K562 (cell line): ENCODE measurements around the gene ADAM10. TPM values are rescaled to one million over a fixed set of nuclear protein-coding genes. Genes with fewer than 3 reads are reported as not detected.

Source experiments
- FOXA3 ChIP-seq, 2 experiments: fragments of 450-650 bp in 1 of 2; sonication (generic) in 1 of 2; formaldehyde crosslinking; IDR thresholded peaks in 1 of 2; conservative IDR thresholded peaks in 1 of 2; 2 replicates each; pipeline versions ENCODE4 v1.4.0 to v1.8.0; 2020 to 2022; ENCODE audit warnings: mild to moderate bottlenecking in 2 of 2, missing genetic modification reagents in 1 of 2
- FOXM1 ChIP-seq, 2 experiments: fragments of 450-650 bp in 1 of 2; sonication (generic) in 1 of 2; formaldehyde crosslinking in 1 of 2; IDR thresholded peaks; 2 replicates each; pipeline versions ENCODE4 v1.6.1 to v1.9.0; 2017 to 2022; ENCODE audit warnings: low read depth in 2 of 2, mild to moderate bottlenecking in 2 of 2, missing genetic modification reagents in 1 of 2, moderate library complexity in 1 of 2
- HDAC2 ChIP-seq: fragments of 450-650 bp; IDR thresholded peaks from 2 replicates; pipeline ENCODE4 v1.6.1; 2016; ENCODE audit warnings: mild to moderate bottlenecking
- HMG20A ChIP-seq: fragments of 450-650 bp; formaldehyde crosslinking; conservative IDR thresholded peaks from 2 replicates; pipeline ENCODE4 v1.4.0; 2020; ENCODE audit warnings: mild to moderate bottlenecking, mixed read lengths
- NCOA6 ChIP-seq: fragments of 450-650 bp; IDR thresholded peaks from 2 replicates; pipeline ENCODE4 v1.6.1; 2017; ENCODE audit warnings: mild to moderate bottlenecking
- NR4A1 ChIP-seq, 2 experiments: fragments of 250-450 bp in 1 of 2; fragments of 450-650 bp in 1 of 2; sonication (Bioruptor Pico) in 1 of 2; IDR thresholded peaks; 2 replicates each; pipeline versions ENCODE4 v1.4.0 to v1.6.1; 2016 to 2020; ENCODE audit warnings: mild to moderate bottlenecking in 2 of 2, missing compliant biosample characterization in 1 of 2, missing genetic modification characterization in 1 of 2, moderate library complexity in 1 of 2
- OTX1 ChIP-seq: fragments of 450-650 bp; formaldehyde crosslinking; IDR thresholded peaks from 2 replicates; pipeline ENCODE4 v1.4.0; 2022; ENCODE audit warnings: mild to moderate bottlenecking
- PHF20 ChIP-seq: fragments of 450-650 bp; IDR thresholded peaks from 2 replicates; pipeline ENCODE4 v1.6.1; 2018; ENCODE audit not compliant: partially characterized antibody
- SMARCE1 ChIP-seq: fragments of 450-650 bp; IDR thresholded peaks from 2 replicates; pipeline ENCODE4 v1.7.1; 2016; ENCODE audit warnings: mild to moderate bottlenecking
- TEAD1 ChIP-seq, 2 experiments: fragments of 450-650 bp in 1 of 2; sonication (generic) in 1 of 2; formaldehyde crosslinking; IDR thresholded peaks; 2 replicates each; pipeline versions ENCODE4 v1.4.0 to v1.8.0; 2020 to 2022; ENCODE audit warnings: mild to moderate bottlenecking in 2 of 2, missing genetic modification reagents in 1 of 2
- TEAD4 ChIP-seq, 2 experiments: sonication (generic) in 1 of 2; formaldehyde crosslinking in 1 of 2; IDR thresholded peaks; 2 replicates each; pipeline versions ENCODE4 v1.6.1 to v1.8.0; 2012 to 2022; ENCODE audit warnings: borderline replicate concordance in 1 of 2, inconsistent platforms in 1 of 2, low read length in 1 of 2, mild to moderate bottlenecking in 1 of 2, missing genetic modification reagents in 1 of 2
- U2AF1 ChIP-seq: fragments of 200-400 bp; formaldehyde crosslinking; optimal IDR thresholded peaks from 2 replicates; pipeline ENCODE3; 2017; ENCODE audit warnings: mild to moderate bottlenecking, low read depth, low read length, moderate library complexity
- ZNF282 ChIP-seq: sonication (generic); formaldehyde crosslinking; IDR thresholded peaks from 2 replicates; pipeline ENCODE4 v1.8.1; 2023; ENCODE audit warnings: missing genetic modification reagents
- polyA plus RNA-seq, 8 experiments: library from polyadenylated mRNA; depleted of rRNA in 4 of 8; stranded (reverse) in 5 of 8; unstranded in 3 of 8; fragments of >200 nt; fragmentation: Nextera tagmentation in 2 of 8; fragmentation: Illumina TruSeq in 1 of 8; extraction: Ambion mirVana in 2 of 8; extraction: Trizol in 1 of 8; gene quantifications; 2 replicates each; pipeline versions ENCODE4 v1.2.1 to v1.2.3, GENCODE V29; 2011 to 2014; ENCODE audit warnings: inconsistent platforms in 1 of 8, missing spikeins in 1 of 8
- total RNA-seq, 7 experiments: library from RNA; depleted of rRNA in 6 of 7; stranded (reverse); fragments of >200 nt in 6 of 7; fragmentation: Illumina TruSeq in 2 of 7; extraction: Trizol in 2 of 7; gene quantifications; 2 replicates each; pipeline versions ENCODE4 v1.2.1 to v1.2.3, GENCODE V29; 2011 to 2021; ENCODE audit warnings: low replicate concordance in 1 of 7
- TF ChIP-seq, protein P1 (sequence below): fragments of 250-450 bp; sonication (Bioruptor Pico); IDR thresholded peaks from 2 replicates; pipeline ENCODE4 v1.8.0; 2022; ENCODE audit warnings: moderate library complexity, mild to moderate bottlenecking, inconsistent platforms
- TF ChIP-seq, protein P2 (sequence below): fragments of 450-650 bp; IDR thresholded peaks from 2 replicates; pipeline ENCODE4 v1.6.1; 2018; ENCODE audit not compliant: partially characterized antibody
- TF ChIP-seq, protein P3 (sequence below): sonication (generic); formaldehyde crosslinking; IDR thresholded peaks from 2 replicates; pipeline ENCODE4 v1.8.1; 2022; ENCODE audit warnings: missing genetic modification reagents

ADAM10 gene
- total and polyA plus RNA-seq, 9 of the 15 experiments (the other 6 are each of a cell fraction or from before 2014, with no cell fraction given) = 11.9 to 152 (median 57.3) TPM

DNA sequence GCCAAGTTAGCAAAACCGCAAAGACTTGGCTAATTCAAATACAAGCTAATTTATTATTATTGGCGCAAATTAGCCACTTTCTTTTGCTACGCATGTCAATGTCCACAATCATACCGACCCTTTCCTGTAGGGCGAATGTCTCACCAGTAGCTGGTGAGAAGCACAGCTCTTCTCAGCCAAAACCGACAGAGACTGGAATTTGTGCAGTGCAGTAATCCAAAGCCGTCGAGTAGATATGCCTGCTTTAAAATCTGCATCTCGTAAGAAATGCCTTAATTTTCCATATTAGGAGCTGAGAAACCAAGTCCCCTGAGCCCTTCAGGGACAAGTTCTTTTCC is 21.0 kb upstream of the ADAM10 start (continued):
- TF ChIP-seq PHF20 (peak; percentile 42), HDAC2 (peak; percentile 48; the same call in 1 of the 2 replicates), FOXA3 (CRISPR knock-in tag; conservative IDR thresholded peaks at IDR 0.05 in 1 of 2, IDR thresholded peaks at IDR 0.05 in 1 of 2) (0 out of 4 replicates have a peak, but pooled peaks of 1 of the 2 experiments have one; percentile 9), SMARCE1 (0 out of 2 replicates have a peak, but pooled peaks have one; percentile 21), NCOA6 (peak; percentile 69; the same call in 1 of the 2 replicates), TEAD4 (IDR thresholded peaks at IDR 0.05; ENCODE audit: low read length) (peak; percentile 46; the same call in 1 of the 2 replicates), TEAD4 (CRISPR knock-in tag; IDR thresholded peaks at IDR 0.05; ENCODE audit: borderline replicate concordance) (no peak), FOXM1 (IDR thresholded peaks at IDR 0.05; ENCODE audit: low read depth) (0 out of 2 replicates have a peak, but pooled peaks have one; percentile 41), FOXM1 (CRISPR knock-in tag; IDR thresholded peaks at IDR 0.05; ENCODE audit: low read depth) (no peak), OTX1 (CRISPR knock-in tag) (peak; percentile 87; the same call in 1 of the 2 replicates), ZNF282 (no peak), U2AF1 (no peak), NR4A1 (CRISPR knock-in tag; IDR thresholded peaks at IDR 0.05) (0 out of 2 replicates have a peak, but pooled peaks have one; percentile 75), NR4A1 (tag; IDR thresholded peaks at IDR 0.05) (no peak), HMG20A (CRISPR knock-in tag) (0 out of 2 replicates have a peak, but pooled peaks have one; percentile 55), TEAD1 (CRISPR knock-in tag; IDR thresholded peaks at IDR 0.05) (0 out of 4 replicates have a peak, but pooled peaks of 1 of the 2 experiments have one; percentile 60)
- TF ChIP-seq, protein P1, sequence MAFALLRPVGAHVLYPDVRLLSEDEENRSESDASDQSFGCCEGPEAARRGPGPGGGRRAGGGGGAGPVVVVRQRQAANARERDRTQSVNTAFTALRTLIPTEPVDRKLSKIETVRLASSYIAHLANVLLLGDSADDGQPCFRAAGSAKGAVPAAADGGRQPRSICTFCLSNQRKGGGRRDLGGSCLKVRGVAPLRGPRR (CRISPR knock-in tag) = 0 out of 2 replicates have a peak, but pooled peaks have one; percentile 49
- TF ChIP-seq, protein P2, sequence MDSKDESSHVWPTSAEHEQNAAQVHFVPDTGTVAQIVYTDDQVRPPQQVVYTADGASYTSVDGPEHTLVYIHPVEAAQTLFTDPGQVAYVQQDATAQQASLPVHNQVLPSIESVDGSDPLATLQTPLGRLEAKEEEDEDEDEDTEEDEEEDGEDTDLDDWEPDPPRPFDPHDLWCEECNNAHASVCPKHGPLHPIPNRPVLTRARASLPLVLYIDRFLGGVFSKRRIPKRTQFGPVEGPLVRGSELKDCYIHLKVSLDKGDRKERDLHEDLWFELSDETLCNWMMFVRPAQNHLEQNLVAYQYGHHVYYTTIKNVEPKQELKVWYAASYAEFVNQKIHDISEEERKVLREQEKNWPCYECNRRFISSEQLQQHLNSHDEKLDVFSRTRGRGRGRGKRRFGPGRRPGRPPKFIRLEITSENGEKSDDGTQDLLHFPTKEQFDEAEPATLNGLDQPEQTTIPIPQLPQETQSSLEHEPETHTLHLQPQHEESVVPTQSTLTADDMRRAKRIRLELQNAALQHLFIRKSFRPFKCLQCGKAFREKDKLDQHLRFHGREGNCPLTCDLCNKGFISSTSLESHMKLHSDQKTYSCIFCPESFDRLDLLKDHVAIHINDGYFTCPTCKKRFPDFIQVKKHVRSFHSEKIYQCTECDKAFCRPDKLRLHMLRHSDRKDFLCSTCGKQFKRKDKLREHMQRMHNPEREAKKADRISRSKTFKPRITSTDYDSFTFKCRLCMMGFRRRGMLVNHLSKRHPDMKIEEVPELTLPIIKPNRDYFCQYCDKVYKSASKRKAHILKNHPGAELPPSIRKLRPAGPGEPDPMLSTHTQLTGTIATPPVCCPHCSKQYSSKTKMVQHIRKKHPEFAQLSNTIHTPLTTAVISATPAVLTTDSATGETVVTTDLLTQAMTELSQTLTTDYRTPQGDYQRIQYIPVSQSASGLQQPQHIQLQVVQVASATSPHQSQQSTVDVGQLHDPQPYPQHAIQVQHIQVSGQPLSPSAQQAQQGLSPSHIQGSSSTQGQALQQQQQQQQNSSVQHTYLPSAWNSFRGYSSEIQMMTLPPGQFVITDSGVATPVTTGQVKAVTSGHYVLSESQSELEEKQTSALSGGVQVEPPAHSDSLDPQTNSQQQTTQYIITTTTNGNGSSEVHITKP = peak; percentile 20
- TF ChIP-seq, protein P3, sequence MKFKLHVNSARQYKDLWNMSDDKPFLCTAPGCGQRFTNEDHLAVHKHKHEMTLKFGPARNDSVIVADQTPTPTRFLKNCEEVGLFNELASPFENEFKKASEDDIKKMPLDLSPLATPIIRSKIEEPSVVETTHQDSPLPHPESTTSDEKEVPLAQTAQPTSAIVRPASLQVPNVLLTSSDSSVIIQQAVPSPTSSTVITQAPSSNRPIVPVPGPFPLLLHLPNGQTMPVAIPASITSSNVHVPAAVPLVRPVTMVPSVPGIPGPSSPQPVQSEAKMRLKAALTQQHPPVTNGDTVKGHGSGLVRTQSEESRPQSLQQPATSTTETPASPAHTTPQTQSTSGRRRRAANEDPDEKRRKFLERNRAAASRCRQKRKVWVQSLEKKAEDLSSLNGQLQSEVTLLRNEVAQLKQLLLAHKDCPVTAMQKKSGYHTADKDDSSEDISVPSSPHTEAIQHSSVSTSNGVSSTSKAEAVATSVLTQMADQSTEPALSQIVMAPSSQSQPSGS (CRISPR knock-in tag) = no peak
- TF ChIP-seq, all 486 proteins: peak for 29
